K562 (cell line): ENCODE data around the gene TMEM128. TPM values are rescaled to one million over a fixed set of nuclear protein-coding genes. Genes with fewer than 3 reads are reported as not detected.
"Not testable (repeated sequence)": the region's sequence is repeated elsewhere in the genome, so short reads cannot be mapped to it uniquely, and the experiment has no call there.

Source experiments
- ATAC-seq: fragments of 200-7000 bp; cut with Tn5 transposase; 3 replicates; pipeline ENCODE4 v1.9.1; 2020; ENCODE audit warnings: moderate library complexity
- BruUV-seq: library from RNA; stranded (reverse); fragments of 400-500 nt; replicated peaks from 2 replicates; lab custom pipeline; 2021; lab: Mats Ljungman, UMichigan
- CTCF ChIA-PET: fragments of 300-600 bp; formaldehyde crosslinking; extraction: SDS; loops from one replicate; lab custom pipeline; 2021; ENCODE audit warnings: low intra/inter-chr PET ratio; lab: Yijun Ruan, JAX
- POLR2A ChIA-PET: fragments of 300-600, 350-650 bp; sonication (Branson Sonifier 250); formaldehyde crosslinking; extraction: SDS; loops from one replicate; lab custom pipeline; 2021; ENCODE audit warnings: antibody characterized with exemption, inconsistent platforms; lab: Yijun Ruan, JAX
- DNase-seq, 4 experiments: peaks; one replicate each; pipeline versions ENCODE4 v3.0.0 to v3.0.0-alpha.2; 2011 to 2018; ENCODE audit warnings: low spot score in 3 of 4, mixed read lengths in 3 of 4; ENCODE audit errors: extremely low read depth in 1 of 4
- FAIRE-seq: peaks from 2 replicates; lab custom pipeline; 2011; peaks lifted over from hg19 to GRCh38; lab: Jason Lieb, UNC
- H2AFZ ChIP-seq: 2 replicates; pipeline ENCODE4 v1.6.0; 2011; ENCODE audit warnings: low read depth, low read length, control low read depth, inconsistent platforms
- H3K27ac ChIP-seq: fragments of 200-600 bp; 3 replicates; pipeline ENCODE4 v1.8.0; 2011; ENCODE audit warnings: low read depth, mild to moderate bottlenecking, control low read depth, inconsistent platforms, low read length, moderate library complexity, mixed read lengths; ENCODE audit errors: extremely low read depth
- H3K27me3 ChIP-seq, 2 experiments: fragments of 300-600 bp in 1 of 2; 2 replicates in 1 of 2; 3 replicates in 1 of 2; pipeline versions ENCODE4 v1.6.0 to v1.8.0; 2011; ENCODE audit warnings: inconsistent platforms in 2 of 2, low read length in 2 of 2, mild to moderate bottlenecking in 1 of 2, mixed read lengths in 1 of 2, moderate library complexity in 1 of 2; ENCODE audit not compliant: control insufficient read depth in 2 of 2, insufficient read depth in 2 of 2
- H3K36me3 ChIP-seq: fragments of 300-600 bp; 3 replicates; pipeline ENCODE4 v1.8.0; 2011; ENCODE audit warnings: mild to moderate bottlenecking, low read length, inconsistent platforms; ENCODE audit not compliant: control insufficient read depth, insufficient read depth
- H3K4me1 ChIP-seq, 2 experiments: fragments of 200-600 bp in 1 of 2; replicated peaks in 1 of 2; 2 replicates in 1 of 2; 3 replicates in 1 of 2; pipeline versions ENCODE4 v1.5.1 to v1.8.0; 2011; ENCODE audit warnings: inconsistent platforms in 2 of 2, low read length in 2 of 2, mild to moderate bottlenecking in 1 of 2, mixed read lengths in 1 of 2, moderate library complexity in 1 of 2; ENCODE audit not compliant: control insufficient read depth in 2 of 2, insufficient read depth in 2 of 2
- H3K4me2 ChIP-seq: 2 replicates; pipeline ENCODE4 v1.6.1; 2011; ENCODE audit warnings: low read length, control low read depth, inconsistent platforms, mixed read lengths; ENCODE audit not compliant: insufficient read depth
- H3K4me3 ChIP-seq: fragments of 200-600 bp; sonication (generic), shearing (Covaris generic); 2 replicates; pipeline ENCODE4 v1.5.1; 2016; ENCODE audit warnings: control low read depth, inconsistent platforms
- H3K79me2 ChIP-seq: fragments of 200-600 bp; 3 replicates; pipeline ENCODE4 v1.8.0; 2011; ENCODE audit warnings: low read length, inconsistent platforms; ENCODE audit not compliant: control insufficient read depth, insufficient read depth
- H3K9ac ChIP-seq, 2 experiments: 2 replicates each; pipeline versions ENCODE4 v1.6.0 to v1.6.1; 2011; ENCODE audit warnings: low read depth in 2 of 2, low read length in 2 of 2, control low read depth in 1 of 2, inconsistent platforms in 1 of 2, mild to moderate bottlenecking in 1 of 2, mixed read lengths in 1 of 2; ENCODE audit not compliant: insufficient read depth in 1 of 2
- H3K9me1 ChIP-seq: one replicate; pipeline ENCODE4 v1.6.0; 2011; ENCODE audit warnings: inconsistent platforms, mild to moderate bottlenecking, low read length, moderate library complexity; ENCODE audit not compliant: control insufficient read depth, insufficient read depth
- H3K9me3 ChIP-seq: replicated peaks from 2 replicates; pipeline ENCODE4 v1.5.1; 2011; ENCODE audit warnings: low read depth, low read length, inconsistent platforms; ENCODE audit not compliant: control insufficient read depth, insufficient read depth
- H4K20me1 ChIP-seq: replicated peaks from 2 replicates; pipeline ENCODE4 v1.6.1; 2011; ENCODE audit warnings: low read length, inconsistent platforms, mixed read lengths; ENCODE audit not compliant: control insufficient read depth, insufficient read depth
- HMGN3 ChIP-seq: IDR thresholded peaks from 2 replicates; pipeline ENCODE4 v1.6.1; 2011; ENCODE audit warnings: borderline replicate concordance, low read depth, mild to moderate bottlenecking, mixed read lengths, low read length; ENCODE audit not compliant: insufficient read length; ENCODE audit errors: extremely low read depth
- NCOA4 ChIP-seq: fragments of 450-650 bp; IDR thresholded peaks from 2 replicates; pipeline ENCODE4 v1.6.1; 2018; ENCODE audit warnings: mild to moderate bottlenecking; ENCODE audit not compliant: partially characterized antibody
- NFYB ChIP-seq: IDR thresholded peaks from 2 replicates; pipeline ENCODE4 v1.6.1; 2011; ENCODE audit warnings: mild to moderate bottlenecking, moderate library complexity; ENCODE audit not compliant: insufficient read length; ENCODE audit errors: extremely low read depth
- OTX1 ChIP-seq: fragments of 450-650 bp; formaldehyde crosslinking; IDR thresholded peaks from 2 replicates; pipeline ENCODE4 v1.4.0; 2022; ENCODE audit warnings: mild to moderate bottlenecking
- POLR2AphosphoS2 ChIP-seq: IDR thresholded peaks from 2 replicates; pipeline ENCODE4 v1.6.1; 2012; ENCODE audit warnings: low read length, improper control_type of control experiment
- PRMT5 ChIP-seq: sonication (generic); formaldehyde crosslinking; IDR thresholded peaks from 2 replicates; pipeline ENCODE4 v1.5.0; 2020; ENCODE audit warnings: missing genetic modification reagents
- SAFB2 ChIP-seq: fragments of 200-400 bp; formaldehyde crosslinking; IDR thresholded peaks from 2 replicates; pipeline ENCODE4 v1.6.1; 2018; ENCODE audit warnings: borderline replicate concordance, low read length, low read depth, moderate library complexity; ENCODE audit not compliant: severe bottlenecking
- SMAD4 ChIP-seq: fragments of 250-450 bp; sonication (Bioruptor Pico); conservative IDR thresholded peaks from 2 replicates; pipeline ENCODE4 v1.8.0; 2021; ENCODE audit warnings: inconsistent platforms, mild to moderate bottlenecking, moderate library complexity
- ZKSCAN3 ChIP-seq: fragments of 250-450 bp; sonication (Bioruptor Pico); IDR thresholded peaks from 2 replicates; pipeline ENCODE4 v1.4.0; 2020
- ZNF431 ChIP-seq: sonication (generic); formaldehyde crosslinking; IDR thresholded peaks from 2 replicates; pipeline ENCODE4 v1.8.0; 2022; ENCODE audit warnings: mild to moderate bottlenecking, missing genetic modification reagents
- WGBS: fragments of 100-300 bp; shearing (Covaris generic); methylation state at CpG from one replicate; pipeline ENCODE4 v1.1.6; 2016; ENCODE audit warnings: low coverage, mixed read lengths; ENCODE audit not compliant: insufficient coverage; ENCODE audit errors: missing lambda C conversion rate; 5-methylcytosine and 5-hydroxymethylcytosine counted together
- in situ Hi-C: fragments of 300-500 bp; cut with MboI; formaldehyde crosslinking; loops from 4 replicates; pipeline ENCODE4 v1.15.0; 2018; ENCODE audit warnings: inconsistent platforms, mixed read lengths
- intact Hi-C: fragments of 100-400 bp; cut with micrococcal nuclease; formaldehyde crosslinking; loops from 2 replicates; pipeline ENCODE4 v1.14.2; 2022
- polyA plus RNA-seq, 8 experiments: library from polyadenylated mRNA; depleted of rRNA in 4 of 8; stranded (reverse) in 5 of 8; unstranded in 3 of 8; fragments of >200 nt; fragmentation: Nextera tagmentation in 2 of 8; fragmentation: Illumina TruSeq in 1 of 8; extraction: Ambion mirVana in 2 of 8; extraction: Trizol in 1 of 8; gene quantifications; 2 replicates each; pipeline versions ENCODE4 v1.2.1 to v1.2.3, GENCODE V29; 2011 to 2014; ENCODE audit warnings: inconsistent platforms in 1 of 8, missing spikeins in 1 of 8
- total RNA-seq, 7 experiments: library from RNA; depleted of rRNA in 6 of 7; stranded (reverse); fragments of >200 nt in 6 of 7; fragmentation: Illumina TruSeq in 2 of 7; extraction: Trizol in 2 of 7; gene quantifications; 2 replicates each; pipeline versions ENCODE4 v1.2.1 to v1.2.3, GENCODE V29; 2011 to 2021; ENCODE audit warnings: low replicate concordance in 1 of 7
- TF ChIP-seq, protein P1 (sequence below): fragments of 450-650 bp; conservative IDR thresholded peaks from 2 replicates; pipeline ENCODE4 v1.6.1; 2016; ENCODE audit warnings: missing genetic modification characterization, low read depth, mild to moderate bottlenecking, control low read depth, missing compliant biosample characterization

Gene TMEM128
- total and polyA plus RNA-seq, 9 of the 15 experiments (the other 6 are each of a cell fraction or from before 2014, with no cell fraction given), result 9.1 to 40.0 (median 14.3) TPM

DNA sequence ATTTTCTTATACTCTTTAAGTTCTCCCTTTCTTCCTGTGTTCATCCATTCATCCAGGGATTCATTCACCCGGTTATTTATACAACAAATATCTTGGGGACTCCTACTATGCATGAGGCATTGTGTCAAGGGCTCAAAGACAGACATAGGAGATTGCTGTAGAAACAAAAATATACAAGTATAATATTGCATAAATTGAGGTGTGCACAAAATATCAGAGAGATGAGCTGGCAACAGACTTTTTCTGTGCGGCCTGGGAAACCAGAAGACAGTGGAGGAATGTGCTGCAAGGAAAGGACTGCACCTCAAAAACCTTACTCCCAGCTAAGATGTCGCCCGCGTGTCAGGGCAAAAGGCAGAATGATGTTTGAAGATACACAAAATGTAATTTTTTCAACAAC lies 30.9 kb downstream of the TMEM128 start (continued):
- TF ChIP-seq, protein P1, sequence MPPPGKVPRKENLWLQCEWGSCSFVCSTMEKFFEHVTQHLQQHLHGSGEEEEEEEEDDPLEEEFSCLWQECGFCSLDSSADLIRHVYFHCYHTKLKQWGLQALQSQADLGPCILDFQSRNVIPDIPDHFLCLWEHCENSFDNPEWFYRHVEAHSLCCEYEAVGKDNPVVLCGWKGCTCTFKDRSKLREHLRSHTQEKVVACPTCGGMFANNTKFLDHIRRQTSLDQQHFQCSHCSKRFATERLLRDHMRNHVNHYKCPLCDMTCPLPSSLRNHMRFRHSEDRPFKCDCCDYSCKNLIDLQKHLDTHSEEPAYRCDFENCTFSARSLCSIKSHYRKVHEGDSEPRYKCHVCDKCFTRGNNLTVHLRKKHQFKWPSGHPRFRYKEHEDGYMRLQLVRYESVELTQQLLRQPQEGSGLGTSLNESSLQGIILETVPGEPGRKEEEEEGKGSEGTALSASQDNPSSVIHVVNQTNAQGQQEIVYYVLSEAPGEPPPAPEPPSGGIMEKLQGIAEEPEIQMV (tag), result no peak
- TF ChIP-seq PRMT5 (CRISPR knock-in tag), result no peak
- no peak for TF ChIP-seq NFYB
- TF ChIP-seq OTX1, result no peak
- no peak for TF ChIP-seq SAFB2
- TF ChIP-seq POLR2AphosphoS2, result no peak

DNA sequence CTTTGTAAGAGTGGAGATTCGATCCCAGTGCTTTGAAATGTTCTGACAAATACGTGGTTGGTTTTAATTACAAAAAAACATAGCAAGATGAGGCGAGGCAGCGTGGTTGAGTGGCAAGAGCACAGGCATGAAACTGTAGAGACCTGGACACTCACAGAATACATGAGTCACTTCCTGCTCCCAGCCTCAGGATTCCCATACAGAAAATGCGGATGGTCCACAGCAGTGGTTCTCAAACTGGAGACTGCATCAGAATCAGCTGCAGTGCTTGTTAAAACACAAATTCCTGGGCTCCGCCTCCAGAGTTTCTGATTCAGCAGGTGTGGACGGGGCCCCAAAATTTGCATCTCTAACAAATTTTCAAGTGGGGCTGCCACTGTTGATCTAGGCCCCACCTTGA lies 31.4 kb downstream of the TMEM128 start:
- DNase-seq, result no peak
- no peaks in the 10 kb centered on the region for H3K9me1 ChIP-seq
- H3K27me3 ChIP-seq, result peaks cover 2 to 6% of the 10 kb centered on the region in 2 experiments; a peak in 1 of 5 replicates
- no peak overlapping the region for H3K9ac ChIP-seq
- in situ Hi-C loops (no loop called here), intact Hi-C loops (no loop called here)
- no peak for FAIRE-seq
- TF ChIP-seq SMAD4 (CRISPR knock-in tag), result no peak
- no peak for TF ChIP-seq NCOA4
- no peak for TF ChIP-seq ZNF431 (CRISPR knock-in tag)
- TF ChIP-seq HMGN3, result no peak
- TF ChIP-seq ZKSCAN3 (CRISPR knock-in tag), result no peak
- H4K20me1 ChIP-seq, result no peaks in the 10 kb centered on the region
- H2AFZ ChIP-seq, result no peak overlapping the region
- no peak overlapping the region for H3K27ac ChIP-seq
- H3K4me3 ChIP-seq, result no peak overlapping the region
- 15% methylated on average over 7 of the region's 7 CpGs for WGBS
- H3K4me1 ChIP-seq, result no peaks in the 10 kb centered on the region
- H3K9me3 ChIP-seq, result no peaks in the 10 kb centered on the region
- no peak overlapping the region for H3K4me2 ChIP-seq
- POLR2A ChIA-PET, result no interaction called here
- H3K79me2 ChIP-seq, result no peaks in the 10 kb centered on the region
- ATAC-seq, result no peak
- BruUV-seq, result no TSS peak
- CTCF ChIA-PET, result no interaction called here
- H3K36me3 ChIP-seq, result no peaks in the 10 kb centered on the region

DNA sequence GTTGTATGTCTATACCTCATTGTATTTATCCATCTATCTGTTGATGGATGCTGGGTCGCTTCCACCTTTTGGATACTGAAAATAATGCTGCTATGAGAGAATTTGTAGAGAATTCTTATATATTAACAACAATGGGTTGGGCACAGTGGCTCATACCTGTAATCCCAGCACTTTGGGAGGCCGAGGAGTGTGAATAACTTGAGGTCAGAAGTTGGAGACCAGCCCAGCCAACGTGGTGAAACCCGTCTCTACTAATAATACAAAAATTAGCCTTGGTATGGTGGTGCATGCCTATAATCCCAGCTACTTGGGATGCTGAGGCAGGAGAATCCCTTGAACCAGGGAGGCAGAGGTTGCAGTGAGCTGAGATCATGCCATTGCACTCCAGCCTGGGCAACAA lies 34.3 kb downstream of the TMEM128 start:
- WGBS, result 0% methylated on average over 4 of the region's 4 CpGs
- H3K9me1 ChIP-seq, H3K9ac ChIP-seq, intact Hi-C loops, CTCF ChIA-PET, H3K27me3 ChIP-seq, H3K4me1 ChIP-seq, in situ Hi-C loops, H3K79me2 ChIP-seq, H3K9me3 ChIP-seq, H2AFZ ChIP-seq, FAIRE-seq, H3K27ac ChIP-seq, H3K36me3 ChIP-seq, BruUV-seq, ATAC-seq, H3K4me2 ChIP-seq, POLR2A ChIA-PET, DNase-seq, H4K20me1 ChIP-seq, H3K4me3 ChIP-seq: not testable (repeated sequence)
